GM18526 (cell line): ENCODE data around the gene RAP2B.

ENCODE experiments used
- POLR2A ChIP-seq: IDR thresholded peaks from 3 replicates; pipeline ENCODE4 v1.6.1; 2011; ENCODE audit not compliant: insufficient read length; ENCODE audit errors: extremely low read depth

Gene RAP2B

GRCh38 chr3:153161714-153162512 lies at the start of gene RAP2B:
Gene RAP2B (plus strand): TSS chr3:153162226. CDS start chr3:153162694, 468 bp downstream.
- TF ChIP-seq POLR2A = peak; percentile 95

- TF ChIP-seq POLR2A = no peak
These were observed 48.5 kb upstream of the RAP2B start for GRCh38 chr3:153113541-153113940.

DNA sequence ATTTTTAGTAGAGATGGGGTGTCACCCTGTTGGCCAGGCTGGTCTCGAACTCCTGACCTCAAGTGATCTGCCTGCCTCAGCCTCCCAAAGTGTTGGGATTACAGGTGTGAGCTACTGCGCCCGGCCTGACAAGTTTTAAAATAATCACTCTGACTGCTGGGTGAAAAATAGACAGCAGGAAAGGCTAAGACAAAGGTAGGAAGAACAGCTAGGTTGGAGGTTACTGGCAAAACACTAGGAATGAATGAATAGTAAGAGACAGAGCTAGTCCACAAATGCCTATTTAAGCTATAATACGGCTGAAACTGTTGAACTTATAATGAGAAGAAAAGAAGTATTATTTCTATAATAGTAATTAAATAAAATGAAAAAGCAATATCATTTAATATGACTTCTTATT lies 46.7 kb upstream of the RAP2B start:
- no peak for TF ChIP-seq POLR2A

DNA sequence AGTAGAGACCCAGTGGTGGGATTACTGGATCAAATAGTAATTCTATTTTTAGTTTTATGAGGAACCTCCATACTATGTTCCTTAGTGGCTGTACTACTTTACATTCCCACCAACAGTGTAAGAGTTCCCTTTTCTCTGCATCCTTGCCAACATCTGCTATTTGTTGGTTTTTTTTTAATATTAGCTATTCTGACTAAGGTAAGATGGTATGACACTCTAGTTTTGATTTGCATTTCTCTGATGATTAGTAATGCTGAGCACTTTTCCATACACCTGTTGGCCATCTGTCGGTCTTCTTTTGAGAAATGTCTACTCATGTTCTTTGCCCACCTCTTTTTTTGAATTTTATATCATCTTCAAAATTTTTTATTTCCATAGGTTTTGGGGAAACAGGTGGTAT lies 34.2 kb upstream of the RAP2B start:
- TF ChIP-seq POLR2A = no peak

GRCh38 chr3:153129426-153129825 lies 32.6 kb upstream of the RAP2B start:
- TF ChIP-seq POLR2A = no peak

- no peak for TF ChIP-seq POLR2A
These were observed 32.2 kb upstream of the RAP2B start for GRCh38 chr3:153129866-153130265.

DNA sequence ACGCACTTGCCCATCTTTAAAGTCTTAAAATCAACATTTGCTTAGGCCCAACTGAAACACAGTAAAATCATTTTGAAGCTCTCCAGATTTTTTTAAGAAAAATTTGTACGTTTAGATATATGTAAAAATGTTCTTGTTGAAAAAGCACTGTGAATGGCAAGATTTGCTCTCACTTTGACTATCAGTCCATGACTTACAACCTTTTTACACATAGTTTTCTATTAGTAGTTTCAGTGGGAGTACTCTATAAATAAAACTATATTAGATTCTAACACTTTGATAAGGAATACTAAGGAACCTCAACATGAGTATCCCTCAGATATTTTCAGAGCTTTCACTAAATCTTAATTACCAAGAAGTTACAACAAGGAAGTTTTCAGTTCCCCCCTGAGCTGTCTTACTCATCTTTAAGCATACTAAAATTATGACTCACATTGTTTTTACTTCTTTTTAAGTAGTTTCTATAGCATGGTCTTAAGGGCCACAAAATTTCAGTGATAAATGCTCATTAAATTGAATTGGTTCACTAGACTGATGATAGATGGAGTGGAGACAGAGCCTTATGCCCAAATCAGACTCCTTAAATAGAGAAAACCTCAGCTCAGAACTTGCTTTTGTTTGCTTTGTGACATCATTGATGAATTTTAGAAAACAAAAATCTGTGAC lies 31.6 kb upstream of the RAP2B start:
- TF ChIP-seq POLR2A = no peak

- no peak for TF ChIP-seq POLR2A
These were observed 24.4 kb upstream of the RAP2B start for GRCh38 chr3:153137626-153138025.

DNA sequence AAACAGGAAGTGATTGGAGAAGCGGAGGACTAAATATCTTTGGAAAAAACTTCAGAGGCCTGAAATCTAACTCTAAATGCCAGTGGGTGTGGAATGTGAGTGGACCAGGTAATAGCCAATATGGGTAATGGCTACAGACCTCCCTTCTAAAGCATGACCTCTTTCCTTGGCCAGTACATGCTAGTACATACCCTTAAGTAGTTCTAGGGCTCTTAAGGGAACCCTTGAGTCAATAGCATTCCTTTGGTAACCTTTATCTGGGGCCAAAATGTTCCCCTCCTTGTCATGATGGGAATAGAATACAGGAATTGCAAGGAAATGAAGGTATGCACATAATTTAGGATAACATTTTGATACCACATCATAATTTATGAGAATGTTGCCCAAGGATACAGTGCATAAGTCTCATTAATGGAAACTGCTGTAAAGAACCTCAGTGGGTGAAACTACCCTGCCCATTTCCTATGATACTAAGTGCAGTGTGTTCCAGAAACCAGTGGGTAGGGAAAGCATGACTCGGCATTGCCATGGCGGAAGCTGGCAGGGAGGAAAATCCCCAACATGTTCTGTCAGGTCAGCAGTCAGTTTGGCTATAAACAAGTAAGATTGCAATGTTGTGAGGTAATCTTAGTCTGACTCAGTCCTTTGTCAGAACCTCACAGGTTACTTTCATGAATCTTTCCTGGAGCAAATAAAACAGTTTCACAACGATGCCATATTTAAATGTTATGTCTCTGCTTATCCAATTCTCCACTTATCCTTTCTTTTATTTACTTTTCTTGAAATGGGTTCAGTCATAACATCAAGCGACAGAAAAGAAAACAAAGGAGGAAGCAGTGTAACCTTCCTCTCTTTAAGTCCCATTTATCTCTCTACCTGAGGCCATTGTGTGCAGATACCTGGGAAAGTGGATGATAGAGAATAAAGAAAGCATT lies 23.5 kb upstream of the RAP2B start:
- no peak for TF ChIP-seq POLR2A

DNA sequence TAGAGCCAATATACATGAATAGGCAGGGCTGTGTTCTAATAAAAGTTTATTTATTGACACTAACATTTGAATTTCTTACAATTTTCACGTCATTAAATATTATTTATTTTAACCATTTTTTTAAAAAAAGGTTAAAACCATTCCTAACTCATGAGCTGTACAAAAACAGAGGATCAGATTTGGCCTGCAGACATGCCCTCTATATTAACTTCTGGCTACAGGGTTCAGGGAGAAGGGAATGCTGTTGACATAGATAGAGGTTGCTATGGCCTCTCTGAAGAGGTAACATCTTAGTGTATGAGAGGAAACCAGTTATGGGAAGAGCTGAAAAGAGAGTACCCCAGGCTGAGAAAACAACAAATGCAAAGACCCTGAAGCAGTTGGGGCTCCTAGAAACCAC lies 19.1 kb upstream of the RAP2B start:
- TF ChIP-seq POLR2A = no peak

GRCh38 chr3:153144071-153144470 lies 18.0 kb upstream of the RAP2B start:
- TF ChIP-seq POLR2A = no peak

DNA sequence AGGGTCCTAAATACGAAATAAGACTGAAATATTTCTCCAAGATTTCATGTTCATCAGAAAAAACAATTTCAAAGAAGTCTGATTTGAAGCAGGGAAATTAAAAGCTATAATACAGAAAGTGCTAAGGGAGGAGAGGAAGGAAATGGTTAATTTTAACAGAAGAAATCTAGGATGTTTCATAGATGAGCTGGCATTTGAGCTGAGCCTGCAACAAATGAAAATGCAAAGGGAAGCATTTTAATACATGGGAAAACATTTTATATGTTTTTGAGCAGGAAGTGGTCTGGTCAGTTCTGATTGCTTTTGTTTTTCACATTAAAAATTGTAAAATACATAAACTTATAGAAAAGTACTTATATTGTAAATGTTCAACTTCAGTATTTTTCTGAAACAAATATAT lies 17.2 kb upstream of the RAP2B start:
- no peak for TF ChIP-seq POLR2A

DNA sequence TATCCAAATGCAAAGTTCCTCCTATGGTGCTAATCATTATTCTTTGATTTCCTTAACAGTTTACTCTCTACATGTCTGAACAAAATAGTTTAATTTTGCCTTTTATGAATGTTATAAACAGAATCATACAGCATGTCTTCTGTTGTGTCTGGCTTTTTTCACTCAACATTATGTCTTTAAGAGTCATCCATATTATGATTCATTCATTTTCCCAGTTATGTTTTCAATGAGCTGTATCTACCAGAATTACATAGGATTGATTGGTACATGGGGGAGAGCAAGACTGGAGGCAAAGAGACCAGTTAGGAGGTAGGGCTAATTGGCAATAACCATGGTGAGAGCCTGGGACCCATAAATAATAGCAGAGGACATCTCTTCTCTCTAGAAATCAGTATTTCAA lies 16.6 kb upstream of the RAP2B start:
- TF ChIP-seq POLR2A = no peak

GRCh38 chr3:153146191-153147053 lies 15.6 kb upstream of the RAP2B start:
- TF ChIP-seq POLR2A = no peak

- no peak for TF ChIP-seq POLR2A
These were observed 11.0 kb upstream of the RAP2B start for GRCh38 chr3:153150991-153151390.

- no peak for TF ChIP-seq POLR2A
These were observed 3.8 kb upstream of the RAP2B start for GRCh38 chr3:153158189-153158588.
